Heart left ventricle (tissue), 13 donors: ENCODE measurements around the gene KIF21B.

Experiments
- POLR2A ChIP-seq, 2 donors: fragments of 450-650 bp; IDR thresholded peaks; one replicate each; pipeline ENCODE4 v1.6.1; 2017; ENCODE audit warnings: antibody characterized with exemption in 2 of 2, mild to moderate bottlenecking in 2 of 2, moderate library complexity in 2 of 2
- TF ChIP-seq, protein P1 (sequence below), 12 donors: fragments of 200-600 bp; sonication (generic) in 4 of 12; IDR thresholded peaks; one replicate each; pipeline versions ENCODE4 v1.5.0 to v1.8.0; 2018 to 2022; ENCODE audit warnings: antibody characterized with exemption in 12 of 12, mild to moderate bottlenecking in 5 of 12
- donor health status: ischemic (EF 13 %, LVEDD 7.1; RV severe dilation, severe dysfunction).
- donor health status: DM: no; HTN: yes; CAD: no.
- donor health status: DM: no; HTN: no; CAD: no.
- donor health status: ischemic (EF 25% LVEDD 6.9; RV normal size, moderate dysfunction).
- donor health status: ischemic (EF 25% LVEDD 5.7; RV mildly dilated, moderate dysfunction).
- donor health status: ischemic (EF 35%, LVEDD 5.7; RV mildly dilated, moderate dysfunction).
- donor health status: nonischemic (EF 11% LVEDD 7.7; RV severe dilation, severe dysfunction).
- donor health status: DM: yes; HTN: yes; CAD: no.
- donor health status: PGD.
- donor health status: ischemic (EF 29% LVEDD 5.4; RV normal size, mild dysfunction).
- donor health status: nonischemic (EF 23%, LVEDD 6.1; RV moderate dilation, normal function).

DNA sequence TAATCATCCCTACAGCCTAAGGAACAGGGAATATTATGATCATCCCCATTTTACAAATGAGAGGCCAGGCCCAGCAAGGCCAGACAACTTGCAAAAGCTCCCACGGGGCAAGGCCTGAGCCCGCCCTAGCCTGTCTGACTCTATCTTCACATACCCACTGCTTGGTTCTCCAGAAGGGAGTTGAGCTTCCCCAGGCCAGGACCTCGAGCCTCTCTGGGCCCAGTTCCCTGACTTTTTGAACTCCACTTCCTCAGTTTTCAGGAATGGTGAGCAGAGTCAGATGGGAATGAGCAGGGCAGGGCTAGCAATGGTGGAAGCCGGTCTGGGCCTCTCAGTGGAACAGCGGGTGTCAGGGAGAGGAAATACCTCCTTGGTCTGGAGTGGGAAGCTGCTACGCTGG is 49.4 kb upstream of the KIF21B start:
- TF ChIP-seq, protein P1, sequence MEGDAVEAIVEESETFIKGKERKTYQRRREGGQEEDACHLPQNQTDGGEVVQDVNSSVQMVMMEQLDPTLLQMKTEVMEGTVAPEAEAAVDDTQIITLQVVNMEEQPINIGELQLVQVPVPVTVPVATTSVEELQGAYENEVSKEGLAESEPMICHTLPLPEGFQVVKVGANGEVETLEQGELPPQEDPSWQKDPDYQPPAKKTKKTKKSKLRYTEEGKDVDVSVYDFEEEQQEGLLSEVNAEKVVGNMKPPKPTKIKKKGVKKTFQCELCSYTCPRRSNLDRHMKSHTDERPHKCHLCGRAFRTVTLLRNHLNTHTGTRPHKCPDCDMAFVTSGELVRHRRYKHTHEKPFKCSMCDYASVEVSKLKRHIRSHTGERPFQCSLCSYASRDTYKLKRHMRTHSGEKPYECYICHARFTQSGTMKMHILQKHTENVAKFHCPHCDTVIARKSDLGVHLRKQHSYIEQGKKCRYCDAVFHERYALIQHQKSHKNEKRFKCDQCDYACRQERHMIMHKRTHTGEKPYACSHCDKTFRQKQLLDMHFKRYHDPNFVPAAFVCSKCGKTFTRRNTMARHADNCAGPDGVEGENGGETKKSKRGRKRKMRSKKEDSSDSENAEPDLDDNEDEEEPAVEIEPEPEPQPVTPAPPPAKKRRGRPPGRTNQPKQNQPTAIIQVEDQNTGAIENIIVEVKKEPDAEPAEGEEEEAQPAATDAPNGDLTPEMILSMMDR (IDR thresholded peaks at IDR 0.05), result no peak
- TF ChIP-seq POLR2A (IDR thresholded peaks at IDR 0.05), result no peak
